CD14-positive monocyte (primary cell): ENCODE measurements around the gene ADAMTSL4. TPM values are rescaled to one million over a fixed set of nuclear protein-coding genes. Genes with fewer than 3 reads are reported as not detected.

Experiments
- DNase-seq, 3 donors: peaks; one replicate each; pipeline ENCODE4 v3.0.0-alpha.2; 2011 to 2022
- H2AFZ ChIP-seq: 2 replicates; pipeline ENCODE4 v1.6.0; 2012; ENCODE audit warnings: mild to moderate bottlenecking, low read depth, low read length, inconsistent platforms; ENCODE audit not compliant: insufficient read depth, poor library complexity, severe bottlenecking
- H3K27ac ChIP-seq, 2 donors: 1 replicate in 1 of 2; 2 replicates in 1 of 2; pipeline ENCODE4 v1.5.1; 2012 to 2013; ENCODE audit warnings: low read length in 2 of 2, control low read depth in 1 of 2, inconsistent platforms in 1 of 2, low read depth in 1 of 2, mild to moderate bottlenecking in 1 of 2
- H3K27me3 ChIP-seq, 2 donors: one replicate each; pipeline versions ENCODE4 v1.6.0 to v1.6.1; 2011 to 2013; ENCODE audit warnings: low read length in 2 of 2; ENCODE audit not compliant: control insufficient read depth in 2 of 2, insufficient read depth in 2 of 2
- H3K36me3 ChIP-seq, 2 donors: replicated peaks in 1 of 2; 1 replicate in 1 of 2; 2 replicates in 1 of 2; pipeline versions ENCODE4 v1.5.1 to v1.6.1; 2012 to 2013; ENCODE audit warnings: low read length in 2 of 2, control low read depth in 1 of 2, inconsistent platforms in 1 of 2, mild to moderate bottlenecking in 1 of 2; ENCODE audit not compliant: insufficient read depth in 2 of 2, control insufficient read depth in 1 of 2
- H3K4me1 ChIP-seq, 2 donors: 1 replicate in 1 of 2; 2 replicates in 1 of 2; pipeline versions ENCODE4 v1.5.1 to v1.6.1; 2012 to 2013; ENCODE audit warnings: low read length in 2 of 2, control low read depth in 1 of 2, inconsistent platforms in 1 of 2, mild to moderate bottlenecking in 1 of 2, moderate library complexity in 1 of 2; ENCODE audit not compliant: insufficient read depth in 2 of 2, control insufficient read depth in 1 of 2
- H3K4me2 ChIP-seq: replicated peaks from 2 replicates; pipeline ENCODE3; 2012; ENCODE audit warnings: low read length, moderate library complexity, mild to moderate bottlenecking; ENCODE audit not compliant: poor library complexity, severe bottlenecking; ENCODE audit errors: extremely low read depth
- H3K4me3 ChIP-seq, 3 experiments: fragments of 200-600 bp in 1 of 3; sonication (generic) in 1 of 3; replicated peaks in 1 of 3; 1 replicate in 2 of 3; 2 replicates in 1 of 3; pipeline ENCODE4 v1.5.1; 2011 to 2013; ENCODE audit warnings: low read length in 3 of 3, mild to moderate bottlenecking in 3 of 3, control low read depth in 2 of 3, low read depth in 2 of 3, inconsistent platforms in 1 of 3, moderate library complexity in 1 of 3
- H3K79me2 ChIP-seq: 2 replicates; pipeline ENCODE4 v1.6.0; 2012; ENCODE audit warnings: mild to moderate bottlenecking, control low read depth, inconsistent platforms, low read length, moderate library complexity; ENCODE audit not compliant: insufficient read depth
- H3K9ac ChIP-seq: 2 replicates; pipeline ENCODE4 v1.6.0; 2017; ENCODE audit warnings: low read length, mild to moderate bottlenecking; ENCODE audit not compliant: insufficient read depth, poor library complexity, severe bottlenecking
- H3K9me3 ChIP-seq, 2 donors: replicated peaks in 1 of 2; 1 replicate in 1 of 2; 2 replicates in 1 of 2; pipeline versions ENCODE4 v1.5.1 to v1.6.1; 2012 to 2013; ENCODE audit warnings: low read length in 2 of 2, control low read depth in 1 of 2; ENCODE audit not compliant: control insufficient read depth in 1 of 2, insufficient read depth in 1 of 2
- H4K20me1 ChIP-seq: 2 replicates; pipeline ENCODE4 v1.6.0; 2012; ENCODE audit warnings: mild to moderate bottlenecking, low read length, control low read depth, moderate library complexity; ENCODE audit not compliant: insufficient read depth
- H3K27ac Mint-ChIP-seq, 7 donors: one replicate each; pipeline ENCODE4 v1.8.0; 2020; ENCODE audit warnings: mild to moderate bottlenecking in 7 of 7, mixed read lengths in 7 of 7, moderate library complexity in 6 of 7, inconsistent platforms in 2 of 7
- H3K27me3 Mint-ChIP-seq, 3 donors: one replicate each; pipeline ENCODE4 v1.8.0; 2021 to 2022; ENCODE audit warnings: low read depth in 3 of 3, mild to moderate bottlenecking in 3 of 3, mixed read lengths in 3 of 3, moderate library complexity in 3 of 3, inconsistent platforms in 1 of 3
- H3K36me3 Mint-ChIP-seq, 2 donors: one replicate each; pipeline ENCODE4 v1.8.0; 2020; ENCODE audit warnings: mixed read lengths in 2 of 2, inconsistent platforms in 1 of 2, mild to moderate bottlenecking in 1 of 2
- H3K4me1 Mint-ChIP-seq: one replicate; pipeline ENCODE4 v1.8.0; 2020; ENCODE audit warnings: mild to moderate bottlenecking, mixed read lengths
- H3K4me3 Mint-ChIP-seq, 2 donors: one replicate each; pipeline ENCODE4 v1.8.0; 2020; ENCODE audit warnings: mild to moderate bottlenecking in 2 of 2, mixed read lengths in 2 of 2, moderate library complexity in 1 of 2
- H3K9me3 Mint-ChIP-seq, 7 donors: one replicate each; pipeline ENCODE4 v1.8.0; 2020 to 2022; ENCODE audit warnings: mixed read lengths in 7 of 7, mild to moderate bottlenecking in 6 of 7, moderate library complexity in 6 of 7, inconsistent platforms in 2 of 7
- WGBS: methylation state at CpG from one replicate; pipeline ENCODE4 v1.1.5; 2013; ENCODE audit warnings: missing lambda C conversion rate; ENCODE audit not compliant: insufficient coverage; 5-methylcytosine and 5-hydroxymethylcytosine counted together
- intact Hi-C, 2 donors: fragments of 100-400 bp; cut with micrococcal nuclease; formaldehyde crosslinking; loops; one replicate each; pipeline versions ENCODE4 v1.15.0 to v1.15.1; 2023
- polyA plus RNA-seq, 3 donors: library from polyadenylated mRNA; depleted of rRNA in 1 of 3; unstranded in 2 of 3; stranded (reverse) in 1 of 3; fragments of 300-500 nt in 2 of 3; fragments of >200 nt in 1 of 3; fragmentation: Illumina TruSeq in 2 of 3; gene quantifications; 1 replicate in 2 of 3; 2 replicates in 1 of 3; pipeline ENCODE4 v1.2.3, GENCODE V29; 2012 to 2021
- TF ChIP-seq, protein P1 (sequence below): fragments of 200-600 bp; IDR thresholded peaks from one replicate; pipeline ENCODE4 v1.8.0; 2022; ENCODE audit warnings: antibody characterized with exemption, mild to moderate bottlenecking

Gene ADAMTSL4
- polyA plus RNA-seq, 3 donors, result 2.5 to 109 (median 2.8) TPM

GRCh38 chr1:150512846-150513245 lies 36.4 kb upstream of the ADAMTSL4 start:
- no peak overlapping the region for H2AFZ ChIP-seq
- no peak overlapping the region for H3K27ac ChIP-seq
- no peaks in the 10 kb centered on the region for H3K9me3 ChIP-seq
- Mint-ChIP-seq H3K9me3 (no peaks in the 10 kb centered on the region), H3K27ac (no peak overlapping the region), H3K27me3 (peaks cover 2 to 10% (median 8%) of the 10 kb centered on the region in 3 donors), H3K36me3 (peaks cover 8 to 9% of the 10 kb centered on the region in 2 donors), H3K4me1 (peaks cover 29% of the 10 kb centered on the region), H3K4me3 (no peak overlapping the region)
- H3K4me3 ChIP-seq, result no peak overlapping the region
- no CpG with 5 or more reads among the region's 2 CpGs for WGBS
- intact Hi-C loops, result no loop called here
- no peaks in the 10 kb centered on the region for H3K36me3 ChIP-seq
- no peak overlapping the region for H3K9ac ChIP-seq
- no peak overlapping the region for H3K4me2 ChIP-seq
- H3K79me2 ChIP-seq, result no peaks in the 10 kb centered on the region
- peaks cover 0 to 5% of the 10 kb centered on the region in 2 donors for H3K27me3 ChIP-seq
- H4K20me1 ChIP-seq, result no peaks in the 10 kb centered on the region
- DNase-seq, result no peak
- TF ChIP-seq, protein P1, sequence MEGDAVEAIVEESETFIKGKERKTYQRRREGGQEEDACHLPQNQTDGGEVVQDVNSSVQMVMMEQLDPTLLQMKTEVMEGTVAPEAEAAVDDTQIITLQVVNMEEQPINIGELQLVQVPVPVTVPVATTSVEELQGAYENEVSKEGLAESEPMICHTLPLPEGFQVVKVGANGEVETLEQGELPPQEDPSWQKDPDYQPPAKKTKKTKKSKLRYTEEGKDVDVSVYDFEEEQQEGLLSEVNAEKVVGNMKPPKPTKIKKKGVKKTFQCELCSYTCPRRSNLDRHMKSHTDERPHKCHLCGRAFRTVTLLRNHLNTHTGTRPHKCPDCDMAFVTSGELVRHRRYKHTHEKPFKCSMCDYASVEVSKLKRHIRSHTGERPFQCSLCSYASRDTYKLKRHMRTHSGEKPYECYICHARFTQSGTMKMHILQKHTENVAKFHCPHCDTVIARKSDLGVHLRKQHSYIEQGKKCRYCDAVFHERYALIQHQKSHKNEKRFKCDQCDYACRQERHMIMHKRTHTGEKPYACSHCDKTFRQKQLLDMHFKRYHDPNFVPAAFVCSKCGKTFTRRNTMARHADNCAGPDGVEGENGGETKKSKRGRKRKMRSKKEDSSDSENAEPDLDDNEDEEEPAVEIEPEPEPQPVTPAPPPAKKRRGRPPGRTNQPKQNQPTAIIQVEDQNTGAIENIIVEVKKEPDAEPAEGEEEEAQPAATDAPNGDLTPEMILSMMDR, result no peak
- H3K4me1 ChIP-seq, result peaks cover 17 to 30% of the 10 kb centered on the region in 2 donors

GRCh38 chr1:150513351-150513791 lies 35.8 kb upstream of the ADAMTSL4 start:
- Mint-ChIP-seq H3K4me3 (no peak overlapping the region), H3K27ac (no peak overlapping the region), H3K9me3 (no peaks in the 10 kb centered on the region), H3K27me3 (peaks cover 2 to 10% (median 8%) of the 10 kb centered on the region in 3 donors), H3K36me3 (peaks cover 7% of the 10 kb centered on the region in 2 donors), H3K4me1 (peaks cover 24% of the 10 kb centered on the region)
- Histone ChIP-seq H3K36me3 (no peaks in the 10 kb centered on the region), H3K27me3 (peaks cover 0 to 5% of the 10 kb centered on the region in 2 donors), H2AFZ (no peak overlapping the region), H3K4me2 (no peak overlapping the region), H3K4me3 (no peak overlapping the region), H3K9me3 (no peaks in the 10 kb centered on the region), H3K27ac (no peak overlapping the region), H3K79me2 (no peaks in the 10 kb centered on the region), H3K9ac (no peak overlapping the region), H4K20me1 (no peaks in the 10 kb centered on the region), H3K4me1 (peaks cover 14 to 25% of the 10 kb centered on the region in 2 donors)
- TF ChIP-seq, protein P1, result no peak
- 94% methylated on average over 7 of the region's 7 CpGs for WGBS
- intact Hi-C loops, result no loop called here
- DNase-seq, result peak in 1 of 3 donors; percentile 19
